DND-41 (cell line): ENCODE results near the gene TAT.

Source experiments
- EZH2 ChIP-seq: IDR thresholded peaks from 3 replicates; pipeline ENCODE4 v1.6.1; 2012; ENCODE audit warnings: borderline replicate concordance, low read depth, mild to moderate bottlenecking, moderate library complexity, low read length, inconsistent platforms; ENCODE audit not compliant: severe bottlenecking
- TF ChIP-seq, protein P1 (sequence below): IDR thresholded peaks from 2 replicates; pipeline ENCODE4 v1.5.1; 2012; ENCODE audit warnings: borderline replicate concordance, low read length, moderate library complexity, mild to moderate bottlenecking; ENCODE audit not compliant: poor library complexity, severe bottlenecking; ENCODE audit errors: extremely low read depth

DNA sequence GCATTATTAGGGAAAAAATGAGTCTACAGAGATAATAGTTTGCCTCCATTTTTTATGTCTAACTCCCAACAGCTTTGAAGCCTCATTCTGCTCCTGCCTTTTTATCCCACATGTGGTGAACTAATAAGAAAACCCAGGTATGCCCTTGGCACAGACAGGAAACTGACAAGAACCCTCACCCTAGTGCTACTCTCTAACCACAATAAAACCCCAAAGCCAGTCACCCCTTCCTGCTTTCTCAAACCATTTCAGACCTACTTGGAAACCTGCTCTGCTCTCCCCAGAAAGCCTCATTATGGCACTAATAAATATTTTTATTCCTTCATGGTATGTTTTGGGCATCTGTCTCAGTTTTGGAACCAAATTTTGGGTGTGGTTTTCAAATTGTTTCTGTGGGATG lies 45.2 kb upstream of the TAT start:
- TF ChIP-seq, protein P1, sequence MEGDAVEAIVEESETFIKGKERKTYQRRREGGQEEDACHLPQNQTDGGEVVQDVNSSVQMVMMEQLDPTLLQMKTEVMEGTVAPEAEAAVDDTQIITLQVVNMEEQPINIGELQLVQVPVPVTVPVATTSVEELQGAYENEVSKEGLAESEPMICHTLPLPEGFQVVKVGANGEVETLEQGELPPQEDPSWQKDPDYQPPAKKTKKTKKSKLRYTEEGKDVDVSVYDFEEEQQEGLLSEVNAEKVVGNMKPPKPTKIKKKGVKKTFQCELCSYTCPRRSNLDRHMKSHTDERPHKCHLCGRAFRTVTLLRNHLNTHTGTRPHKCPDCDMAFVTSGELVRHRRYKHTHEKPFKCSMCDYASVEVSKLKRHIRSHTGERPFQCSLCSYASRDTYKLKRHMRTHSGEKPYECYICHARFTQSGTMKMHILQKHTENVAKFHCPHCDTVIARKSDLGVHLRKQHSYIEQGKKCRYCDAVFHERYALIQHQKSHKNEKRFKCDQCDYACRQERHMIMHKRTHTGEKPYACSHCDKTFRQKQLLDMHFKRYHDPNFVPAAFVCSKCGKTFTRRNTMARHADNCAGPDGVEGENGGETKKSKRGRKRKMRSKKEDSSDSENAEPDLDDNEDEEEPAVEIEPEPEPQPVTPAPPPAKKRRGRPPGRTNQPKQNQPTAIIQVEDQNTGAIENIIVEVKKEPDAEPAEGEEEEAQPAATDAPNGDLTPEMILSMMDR, result no peak
- TF ChIP-seq EZH2, result no peak
